GM21381 (cell line): ENCODE results near the gene ANKLE1.
A peak's percentile ranks its signal among the peaks of the same experiment; 100 is the strongest.
"Not testable (repeated sequence)": the region's sequence is repeated elsewhere in the genome, so short reads cannot be mapped to it uniquely, and the experiment has no call there.

Source experiments
- ATAC-seq: cut with Tn5 transposase; IDR thresholded peaks from one replicate; pipeline ENCODE4 v1.9.1; 2021; ENCODE audit warnings: mild to moderate bottlenecking, moderate library complexity; ENCODE audit not compliant: unreplicated experiment

Gene ANKLE1

GRCh38 chr19:17246681-17247425 is 34.8 kb upstream of the ANKLE1 start:
- no peak for ATAC-seq

GRCh38 chr19:17248011-17248776 is 33.5 kb upstream of the ANKLE1 start:
- ATAC-seq, result no peak

DNA sequence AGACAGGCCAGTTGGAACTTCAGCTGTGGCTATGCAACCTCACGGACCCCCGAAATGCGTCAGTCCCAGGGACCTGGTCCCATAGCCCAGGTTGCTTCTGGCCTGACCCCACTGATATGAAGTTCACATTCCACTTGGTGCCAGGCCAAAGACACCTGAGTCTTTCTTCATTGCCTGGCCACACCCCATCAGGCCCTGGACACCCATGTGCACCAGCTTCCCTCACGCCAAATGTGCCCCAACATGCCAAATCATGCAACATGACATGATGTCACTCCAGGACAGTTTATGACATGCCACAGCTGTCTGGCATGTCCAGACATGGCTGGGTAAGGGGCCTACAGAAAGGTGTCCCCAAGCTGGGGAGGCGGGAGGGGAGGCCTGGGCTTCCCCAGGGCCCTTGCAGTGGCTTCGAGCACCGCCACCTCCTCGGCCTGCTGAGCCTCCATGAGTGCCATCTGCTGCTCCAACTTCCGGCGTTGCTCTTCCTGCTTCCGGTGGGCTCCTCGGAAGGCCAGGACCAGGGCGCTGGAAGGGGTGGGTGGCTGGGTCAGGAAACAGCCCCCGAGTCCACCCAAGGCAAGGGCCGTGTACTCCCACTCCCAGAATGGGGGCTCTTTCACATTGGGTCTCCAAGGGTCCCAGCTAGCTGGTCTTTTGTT is 31.7 kb upstream of the ANKLE1 start:
- ATAC-seq, result no peak

GRCh38 chr19:17254636-17255035 is 27.1 kb upstream of the ANKLE1 start:
- ATAC-seq, result no peak

DNA sequence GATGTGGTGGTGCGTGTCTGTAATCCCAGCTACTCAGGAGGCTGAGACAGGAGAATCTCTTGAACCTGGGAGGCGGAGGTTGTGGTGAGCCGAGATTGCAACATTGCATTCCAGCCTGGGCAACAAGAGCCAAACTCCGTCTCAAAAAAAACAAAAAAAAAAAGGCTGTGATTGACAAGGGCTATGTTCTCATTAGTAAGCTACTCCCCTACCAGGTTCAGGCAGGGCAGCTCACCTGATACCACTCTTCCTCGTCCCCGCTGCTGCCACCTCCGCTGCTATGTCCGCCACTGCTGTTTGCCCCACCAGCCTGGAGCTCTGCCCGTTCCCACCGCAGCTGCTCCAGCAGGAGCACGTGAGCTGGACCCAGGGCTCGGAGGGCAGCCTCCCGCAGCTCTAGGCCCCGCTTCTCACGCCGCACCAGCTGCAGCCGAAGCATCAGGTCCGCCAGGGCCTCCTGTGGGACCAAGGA is 26.5 kb upstream of the ANKLE1 start:
- ATAC-seq, result no peak

DNA sequence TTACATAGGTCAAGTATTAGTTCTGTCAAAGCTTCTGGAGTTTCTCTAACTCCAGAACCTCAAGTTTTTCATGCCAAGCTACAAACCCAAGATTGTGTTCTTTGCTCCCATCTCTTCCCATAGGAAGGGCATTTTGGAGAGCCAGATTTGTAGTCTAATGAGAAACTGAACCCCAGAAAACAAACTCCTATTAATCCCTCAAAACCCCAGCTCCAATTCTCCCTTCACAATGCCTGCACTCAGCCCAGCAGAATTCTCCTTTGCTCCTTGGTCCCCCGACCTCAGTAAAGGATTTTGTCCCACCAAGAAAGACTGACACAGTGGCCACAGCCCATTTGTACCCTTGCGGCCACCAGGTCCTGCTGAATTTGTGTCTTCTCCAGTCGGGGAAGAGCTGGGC is 25.6 kb upstream of the ANKLE1 start:
- ATAC-seq, result no peak

DNA sequence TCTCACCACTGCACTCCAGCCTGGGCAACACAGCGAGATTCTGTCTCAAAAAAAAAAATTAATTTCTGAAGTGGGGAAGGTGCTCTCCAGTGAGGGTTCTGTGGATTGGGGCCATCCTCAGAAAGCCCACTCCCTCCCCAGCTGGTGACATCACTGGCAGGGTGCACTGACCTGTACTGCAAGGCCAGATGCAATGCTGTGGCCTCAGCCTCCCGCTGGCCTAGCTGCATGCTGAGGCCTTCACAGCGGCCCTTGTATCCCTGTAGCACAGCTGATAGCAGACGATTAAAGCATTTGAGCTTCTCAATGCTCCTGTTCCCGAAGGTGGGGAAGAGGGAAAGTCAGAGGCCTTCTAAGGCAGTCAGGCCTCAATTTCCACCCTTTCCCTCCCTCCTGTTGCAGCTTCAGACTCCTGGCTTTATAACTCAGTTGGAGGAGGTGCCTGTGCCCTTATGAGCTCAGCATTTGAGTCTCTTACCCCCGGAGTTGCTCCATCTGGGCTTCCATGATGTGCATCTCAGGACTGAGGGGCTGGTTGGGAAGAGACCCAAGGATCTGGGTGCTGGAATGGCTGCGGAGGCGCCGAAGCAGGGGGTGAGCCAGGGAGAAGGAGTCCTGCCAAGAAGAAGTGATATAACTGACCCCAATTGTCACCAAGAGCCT is 22.5 kb upstream of the ANKLE1 start:
- ATAC-seq, result no peak

- no peak for ATAC-seq
These were observed 21.8 kb upstream of the ANKLE1 start for GRCh38 chr19:17259934-17260333.

GRCh38 chr19:17260842-17261325 is 20.8 kb upstream of the ANKLE1 start:
- peak; percentile 78 for ATAC-seq

DNA sequence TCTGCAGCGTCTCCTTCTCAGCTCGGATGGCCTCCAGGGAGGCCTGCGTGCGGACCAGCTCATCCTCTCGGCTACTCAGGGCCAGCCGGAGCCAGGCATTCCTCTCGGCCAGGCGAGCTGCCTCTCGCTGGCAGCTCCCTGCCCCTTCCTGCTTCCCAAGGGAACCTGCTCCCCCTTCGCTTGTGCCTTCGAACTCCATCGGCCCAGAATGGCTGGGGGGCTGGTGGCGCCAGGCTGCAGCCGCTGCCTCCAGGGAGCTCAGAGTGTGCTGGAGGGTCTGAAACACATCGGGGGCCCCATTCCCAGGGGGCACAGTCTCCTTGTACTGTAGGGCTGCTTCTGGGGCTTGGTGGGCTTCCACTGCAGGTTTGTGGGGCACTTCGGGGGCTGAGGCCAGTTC is 19.1 kb upstream of the ANKLE1 start:
- ATAC-seq, result no peak

GRCh38 chr19:17263712-17264640 is 17.7 kb upstream of the ANKLE1 start:
- no peak for ATAC-seq

- no peak for ATAC-seq
These were observed 17.1 kb upstream of the ANKLE1 start, which contains the start of gene USHBP1 for GRCh38 chr19:17264641-17264979. Gene USHBP1, minus strand, starts transcription at chr19:17264745. Its CDS starts 446 bp downstream, at chr19:17264299.

- no peak for ATAC-seq
These were observed 15.7 kb upstream of the ANKLE1 start for GRCh38 chr19:17266026-17266425.

GRCh38 chr19:17266589-17266974 is 15.1 kb upstream of the ANKLE1 start:
- peak; percentile 9 for ATAC-seq

DNA sequence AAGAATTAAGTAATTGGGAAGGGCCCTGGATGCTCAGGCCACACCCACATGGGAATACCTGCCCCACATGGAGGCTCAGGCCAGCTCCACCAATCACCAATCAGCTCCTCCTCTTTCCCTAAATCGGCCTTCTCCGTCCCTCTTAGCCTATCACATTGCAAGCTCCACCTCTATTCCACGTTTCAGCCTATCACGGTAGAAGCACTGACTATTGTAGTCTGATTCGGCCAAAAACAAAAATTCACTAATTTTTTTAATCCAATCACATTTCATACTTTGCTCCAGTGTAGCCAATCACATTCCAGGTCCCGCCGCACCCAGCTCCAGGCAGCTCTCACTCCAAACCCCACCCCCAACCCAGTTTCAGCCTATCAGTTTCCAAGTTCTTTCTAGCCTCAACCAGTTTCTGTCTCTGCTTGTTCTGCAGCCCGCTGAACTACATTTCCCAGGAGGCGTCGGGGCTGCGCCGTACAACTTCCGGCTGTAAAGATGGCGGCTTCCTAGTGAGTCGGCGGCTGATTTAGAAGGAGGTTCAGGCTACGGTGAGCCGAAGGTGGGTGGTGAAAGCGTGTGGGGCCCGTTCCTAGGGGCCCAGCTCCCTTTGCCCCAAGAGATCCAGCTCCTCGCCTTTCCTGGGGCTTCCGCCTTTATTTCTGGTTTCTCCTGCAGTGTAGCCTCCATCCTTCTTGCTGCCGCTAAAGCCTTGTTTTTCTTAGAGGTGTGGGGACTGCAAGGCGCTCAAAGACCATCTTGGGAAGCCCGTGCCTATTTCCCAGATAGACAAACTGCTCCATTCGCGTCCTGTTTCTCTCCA is 14.5 kb upstream of the ANKLE1 start, which contains the start of gene BABAM1:
Gene BABAM1, plus strand, starts transcription at position 469 of the 814 bp plus-strand sequence. CDS start 1,364 bp downstream, outside the sequence.
- peak; percentile 89 for ATAC-seq

GRCh38 chr19:17268754-17269153 is 12.9 kb upstream of the ANKLE1 start:
- ATAC-seq, result no peak

- not testable (repeated sequence) for ATAC-seq
These were observed 6.8 kb upstream of the ANKLE1 start for GRCh38 chr19:17274892-17275291.

DNA sequence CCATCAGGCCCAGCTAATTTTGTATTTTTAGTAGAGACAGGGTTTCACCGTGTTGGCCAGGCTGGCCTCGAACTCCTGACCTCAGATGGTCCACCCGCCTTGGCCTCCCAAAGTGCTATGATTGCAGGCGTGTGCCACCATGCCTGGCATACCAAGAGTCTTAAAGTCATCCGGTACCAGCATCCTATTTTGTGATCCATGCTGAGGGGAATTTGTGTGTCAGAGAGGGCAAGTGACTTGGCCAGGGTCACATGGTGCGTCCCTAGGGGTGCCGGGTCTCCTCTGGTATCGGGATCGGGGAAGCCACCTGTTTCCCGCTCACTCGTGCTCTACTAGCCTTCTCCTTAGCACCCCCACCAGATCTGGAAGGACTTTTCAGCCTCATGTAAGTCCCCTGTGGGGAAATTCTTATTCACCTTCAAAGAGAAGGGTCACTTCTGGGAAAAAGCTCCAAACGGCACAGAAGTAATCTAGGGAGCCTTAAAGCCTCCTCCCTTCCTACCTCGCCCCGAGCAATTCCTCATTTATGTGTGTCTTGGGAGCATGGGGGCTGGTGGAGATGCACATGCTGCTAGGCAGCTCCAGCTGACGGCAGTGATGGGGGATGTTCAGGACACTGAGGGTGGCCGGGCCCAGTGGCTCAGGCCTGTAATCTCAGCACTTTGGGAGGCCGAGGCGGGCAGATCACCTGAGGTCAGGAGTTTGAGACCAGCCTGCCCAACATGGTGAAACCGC is 6.1 kb upstream of the ANKLE1 start:
- no peak for ATAC-seq
